Measurements from ENCODE around the gene ROBO2.

The ROBO2 gene

DNA sequence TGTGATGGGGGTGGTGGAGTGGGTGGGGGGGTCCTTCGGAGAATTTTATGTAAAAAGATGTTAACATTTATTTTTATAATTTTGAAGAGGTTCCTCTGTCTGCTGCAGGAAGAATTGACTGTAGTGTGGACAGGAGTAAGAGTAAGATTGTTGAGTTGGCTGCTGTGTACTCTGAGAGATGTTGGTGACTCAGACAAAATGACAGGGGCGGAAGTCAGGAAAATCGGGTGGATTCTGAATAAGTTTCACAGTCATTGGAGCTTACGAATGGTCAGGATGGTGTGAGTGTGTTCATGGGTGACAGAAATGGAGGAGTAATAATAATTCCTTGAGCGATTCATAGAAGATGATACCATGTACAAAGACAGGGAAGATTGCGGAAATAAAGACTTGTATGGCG is 420.0 kb downstream of the ROBO2 start:
- no peak overlapping the region for H2AK5ac ChIP-seq (ENCODE audit: low read length)
- H4K12ac ChIP-seq (ENCODE audit: low read depth, low read length), result no peak overlapping the region
- DNase-seq, result no peak
- no peak overlapping the region for H2BK5ac ChIP-seq (ENCODE audit: low read depth, low read length, poor library complexity)
- H2AFZ ChIP-seq (ENCODE audit: insufficient read depth, low read length, poor library complexity), result no peak overlapping the region
- H3K27ac ChIP-seq (ENCODE audit: low read depth, low read length), result no peak overlapping the region
- no peaks in the 10 kb centered on the region for H3K27me3 ChIP-seq (ENCODE audit: insufficient read depth, low read length)
- no peak overlapping the region for H3K4me3 ChIP-seq (ENCODE audit: low read depth, low read length)
- H3K4me1 ChIP-seq (ENCODE audit: control insufficient read depth in 1 of 2, insufficient read depth in 2 of 2, low read length in 2 of 2), result no peaks in the 10 kb centered on the region
- no peak overlapping the region for H3K4me2 ChIP-seq (ENCODE audit: low read length)
- no peaks in the 10 kb centered on the region for H3K79me1 ChIP-seq (ENCODE audit: low read length)
- no peak overlapping the region for H4K91ac ChIP-seq (ENCODE audit: low read depth, low read length)
- no peak overlapping the region for H2BK12ac ChIP-seq (ENCODE audit: low read length)
- no peak overlapping the region for H3K9ac ChIP-seq (ENCODE audit: low read length)
- no peak overlapping the region for H3K14ac ChIP-seq (ENCODE audit: low read length)
- no peak overlapping the region for H2BK120ac ChIP-seq (ENCODE audit: insufficient read depth, low read length, poor library complexity)
- no peaks in the 10 kb centered on the region for H3K79me2 ChIP-seq (ENCODE audit: control insufficient read depth, insufficient read depth, low read length, poor library complexity)
- H3K9me3 ChIP-seq (ENCODE audit: insufficient read depth, low read depth, low read length), result no peaks in the 10 kb centered on the region
- H3K36me3 ChIP-seq (ENCODE audit: control insufficient read depth in 1 of 2, insufficient read depth in 2 of 2, low read length in 2 of 2), result no peaks in the 10 kb centered on the region
- no peak overlapping the region for H3K18ac ChIP-seq (ENCODE audit: low read length)
- no CpG with 5 or more reads among the region's 7 CpGs for WGBS (ENCODE audit: extremely low coverage, insufficient coverage, insufficient read length)
- no peak overlapping the region for H3K4ac ChIP-seq (ENCODE audit: low read depth, low read length)
- H3K23ac ChIP-seq (ENCODE audit: low read length), result no peak overlapping the region
- H4K8ac ChIP-seq (ENCODE audit: low read depth, low read length), result no peak overlapping the region

DNA sequence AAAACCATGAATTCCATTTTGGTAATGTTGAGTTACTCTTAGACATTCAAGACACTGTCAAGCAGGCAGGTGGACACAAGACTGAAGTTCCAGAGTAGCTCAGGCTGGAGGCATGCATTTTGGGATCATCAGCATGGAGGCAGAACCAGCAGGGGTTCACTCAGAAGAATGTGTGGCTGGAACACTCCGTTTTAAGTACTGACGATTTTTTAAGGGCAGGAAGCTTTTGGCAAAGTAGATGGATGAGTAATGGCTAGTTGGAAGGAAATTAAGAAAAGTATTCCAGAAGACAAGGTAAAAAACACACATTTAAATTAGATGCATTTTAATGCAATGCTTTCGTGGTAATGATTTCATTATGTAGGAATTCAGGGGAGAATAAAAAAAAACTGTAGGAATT is 420.4 kb downstream of the ROBO2 start:
- no peak overlapping the region for H2AK5ac ChIP-seq (ENCODE audit: low read length)
- no peak overlapping the region for H3K9ac ChIP-seq (ENCODE audit: low read length)
- H2BK12ac ChIP-seq (ENCODE audit: low read length), result no peak overlapping the region
- no peaks in the 10 kb centered on the region for H3K4me1 ChIP-seq (ENCODE audit: control insufficient read depth in 1 of 2, insufficient read depth in 2 of 2, low read length in 2 of 2)
- H2BK5ac ChIP-seq (ENCODE audit: low read depth, low read length, poor library complexity), result no peak overlapping the region
- H3K27ac ChIP-seq (ENCODE audit: low read depth, low read length), result no peak overlapping the region
- WGBS (ENCODE audit: extremely low coverage, insufficient coverage, insufficient read length), result no CpG with 5 or more reads among the region's 3 CpGs
- DNase-seq, result no peak
- H3K4me3 ChIP-seq (ENCODE audit: low read depth, low read length), result no peak overlapping the region
- no peaks in the 10 kb centered on the region for H3K36me3 ChIP-seq (ENCODE audit: control insufficient read depth in 1 of 2, insufficient read depth in 2 of 2, low read length in 2 of 2)
- H3K14ac ChIP-seq (ENCODE audit: low read length), result no peak overlapping the region
- H4K8ac ChIP-seq (ENCODE audit: low read depth, low read length), result no peak overlapping the region
- H3K79me2 ChIP-seq (ENCODE audit: control insufficient read depth, insufficient read depth, low read length, poor library complexity), result no peaks in the 10 kb centered on the region
- H3K9me3 ChIP-seq (ENCODE audit: insufficient read depth, low read depth, low read length), result no peaks in the 10 kb centered on the region
- H4K12ac ChIP-seq (ENCODE audit: low read depth, low read length), result no peak overlapping the region
- H3K27me3 ChIP-seq (ENCODE audit: insufficient read depth, low read length), result no peaks in the 10 kb centered on the region
- H4K91ac ChIP-seq (ENCODE audit: low read depth, low read length), result no peak overlapping the region
- H3K4ac ChIP-seq (ENCODE audit: low read depth, low read length), result no peak overlapping the region
- no peak overlapping the region for H3K4me2 ChIP-seq (ENCODE audit: low read length)
- H2AFZ ChIP-seq (ENCODE audit: insufficient read depth, low read length, poor library complexity), result no peak overlapping the region
- H2BK120ac ChIP-seq (ENCODE audit: insufficient read depth, low read length, poor library complexity), result no peak overlapping the region
- no peaks in the 10 kb centered on the region for H3K79me1 ChIP-seq (ENCODE audit: low read length)
- H3K23ac ChIP-seq (ENCODE audit: low read length), result no peak overlapping the region
- no peak overlapping the region for H3K18ac ChIP-seq (ENCODE audit: low read length)

DNA sequence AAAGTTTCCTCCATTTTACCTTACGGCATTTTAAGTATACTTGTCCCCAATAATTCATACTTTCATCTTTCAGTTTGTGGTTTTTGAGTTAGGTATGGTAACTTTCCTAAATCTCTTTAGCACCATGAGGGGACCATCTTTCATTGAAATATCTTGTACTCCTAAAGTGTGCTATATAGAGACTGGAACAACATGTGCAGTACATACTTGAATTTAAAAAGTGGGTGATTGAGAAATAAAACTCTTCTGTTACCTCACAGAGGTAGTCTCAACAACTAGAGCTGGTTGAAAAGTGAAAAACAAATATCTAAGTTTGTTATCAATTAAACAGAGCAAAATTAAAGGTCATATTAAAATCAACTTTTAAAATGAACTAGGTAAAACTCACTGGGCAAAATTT is 423.1 kb downstream of the ROBO2 start:
- H3K27ac ChIP-seq (ENCODE audit: low read depth, low read length), result no peak overlapping the region
- no peak for DNase-seq
- H2BK120ac ChIP-seq (ENCODE audit: insufficient read depth, low read length, poor library complexity), result no peak overlapping the region
- no peaks in the 10 kb centered on the region for H3K79me1 ChIP-seq (ENCODE audit: low read length)
- no peaks in the 10 kb centered on the region for H3K4me1 ChIP-seq (ENCODE audit: control insufficient read depth in 1 of 2, insufficient read depth in 2 of 2, low read length in 2 of 2)
- H4K12ac ChIP-seq (ENCODE audit: low read depth, low read length), result no peak overlapping the region
- H3K79me2 ChIP-seq (ENCODE audit: control insufficient read depth, insufficient read depth, low read length, poor library complexity), result no peaks in the 10 kb centered on the region
- H3K4ac ChIP-seq (ENCODE audit: low read depth, low read length), result no peak overlapping the region
- no peak overlapping the region for H3K18ac ChIP-seq (ENCODE audit: low read length)
- no peak overlapping the region for H2AK5ac ChIP-seq (ENCODE audit: low read length)
- no peak overlapping the region for H2BK5ac ChIP-seq (ENCODE audit: low read depth, low read length, poor library complexity)
- no peak overlapping the region for H3K4me3 ChIP-seq (ENCODE audit: low read depth, low read length)
- no peak overlapping the region for H4K91ac ChIP-seq (ENCODE audit: low read depth, low read length)
- WGBS (ENCODE audit: extremely low coverage, insufficient coverage, insufficient read length), result no CpG with 5 or more reads among the region's 1 CpG
- H4K8ac ChIP-seq (ENCODE audit: low read depth, low read length), result no peak overlapping the region
- no peak overlapping the region for H3K9ac ChIP-seq (ENCODE audit: low read length)
- no peak overlapping the region for H2AFZ ChIP-seq (ENCODE audit: insufficient read depth, low read length, poor library complexity)
- H3K9me3 ChIP-seq (ENCODE audit: insufficient read depth, low read depth, low read length), result no peaks in the 10 kb centered on the region
- no peak overlapping the region for H3K4me2 ChIP-seq (ENCODE audit: low read length)
- H3K36me3 ChIP-seq (ENCODE audit: control insufficient read depth in 1 of 2, insufficient read depth in 2 of 2, low read length in 2 of 2), result no peaks in the 10 kb centered on the region
- H3K14ac ChIP-seq (ENCODE audit: low read length), result no peak overlapping the region
- no peak overlapping the region for H3K23ac ChIP-seq (ENCODE audit: low read length)
- H2BK12ac ChIP-seq (ENCODE audit: low read length), result no peak overlapping the region
- H3K27me3 ChIP-seq (ENCODE audit: insufficient read depth, low read length), result no peaks in the 10 kb centered on the region

DNA sequence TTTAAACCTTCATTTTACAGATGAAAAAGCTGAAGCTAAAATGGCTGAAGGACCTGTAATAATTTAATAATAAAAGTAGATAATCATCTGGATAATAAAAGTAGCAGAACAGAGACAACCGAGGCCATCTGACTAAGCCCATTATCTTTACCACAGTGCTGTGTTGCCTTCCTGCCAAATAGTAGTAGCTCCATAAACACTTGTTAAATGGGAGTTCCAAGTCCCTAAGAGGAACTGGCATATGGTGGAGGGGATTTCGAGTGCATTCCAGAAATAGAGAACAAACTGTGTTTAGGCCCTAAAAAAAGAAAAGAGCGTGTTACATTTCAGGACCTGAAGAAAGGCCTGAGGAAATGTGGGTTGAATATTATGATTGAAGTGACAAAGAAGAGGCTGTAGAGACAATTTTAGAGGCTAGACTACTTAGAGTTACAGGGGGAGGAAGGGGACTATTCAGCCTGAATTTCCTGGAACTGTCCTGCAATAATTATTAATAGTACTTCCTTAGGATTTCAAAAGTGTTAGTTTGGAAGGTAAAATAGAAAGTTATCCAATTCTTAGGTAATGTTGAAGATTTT is 424.3 kb downstream of the ROBO2 start:
- no peaks in the 10 kb centered on the region for H3K27me3 ChIP-seq (ENCODE audit: insufficient read depth, low read length)
- H2AK5ac ChIP-seq (ENCODE audit: low read length), result no peak overlapping the region
- H3K79me1 ChIP-seq (ENCODE audit: low read length), result no peaks in the 10 kb centered on the region
- H3K27ac ChIP-seq (ENCODE audit: low read depth, low read length), result no peak overlapping the region
- no peak overlapping the region for H3K9ac ChIP-seq (ENCODE audit: low read length)
- H4K12ac ChIP-seq (ENCODE audit: low read depth, low read length), result no peak overlapping the region
- H3K4me2 ChIP-seq (ENCODE audit: low read length), result no peak overlapping the region
- no peak overlapping the region for H3K4me3 ChIP-seq (ENCODE audit: low read depth, low read length)
- H3K4ac ChIP-seq (ENCODE audit: low read depth, low read length), result no peak overlapping the region
- no peaks in the 10 kb centered on the region for H3K4me1 ChIP-seq (ENCODE audit: control insufficient read depth in 1 of 2, insufficient read depth in 2 of 2, low read length in 2 of 2)
- no peak overlapping the region for H3K23ac ChIP-seq (ENCODE audit: low read length)
- H2BK5ac ChIP-seq (ENCODE audit: low read depth, low read length, poor library complexity), result no peak overlapping the region
- H4K8ac ChIP-seq (ENCODE audit: low read depth, low read length), result no peak overlapping the region
- WGBS (ENCODE audit: extremely low coverage, insufficient coverage, insufficient read length), result no CpG with 5 or more reads among the region's 3 CpGs
- no peak overlapping the region for H4K91ac ChIP-seq (ENCODE audit: low read depth, low read length)
- no peaks in the 10 kb centered on the region for H3K79me2 ChIP-seq (ENCODE audit: control insufficient read depth, insufficient read depth, low read length, poor library complexity)
- no peak overlapping the region for H2AFZ ChIP-seq (ENCODE audit: insufficient read depth, low read length, poor library complexity)
- no peaks in the 10 kb centered on the region for H3K36me3 ChIP-seq (ENCODE audit: control insufficient read depth in 1 of 2, insufficient read depth in 2 of 2, low read length in 2 of 2)
- no peaks in the 10 kb centered on the region for H3K9me3 ChIP-seq (ENCODE audit: insufficient read depth, low read depth, low read length)
- H3K14ac ChIP-seq (ENCODE audit: low read length), result no peak overlapping the region
- no peak overlapping the region for H2BK12ac ChIP-seq (ENCODE audit: low read length)
- DNase-seq, result no peak
- H3K18ac ChIP-seq (ENCODE audit: low read length), result no peak overlapping the region
- no peak overlapping the region for H2BK120ac ChIP-seq (ENCODE audit: insufficient read depth, low read length, poor library complexity)

Data from trophoblast cell (in vitro differentiated cells and primary cell).